VCaP (cell line): Measurements from ENCODE around the gene DVL3.

Source experiments
- H3K27ac ChIP-seq: fragments of 450-650 bp; 2 replicates; pipeline ENCODE4 v1.5.1; 2017
- TF ChIP-seq, protein P1 (sequence below): fragments of 450-650 bp; conservative IDR thresholded peaks from 2 replicates; pipeline ENCODE4 v1.5.1; 2017; ENCODE audit warnings: mild to moderate bottlenecking, moderate library complexity

DVL3 gene

DNA sequence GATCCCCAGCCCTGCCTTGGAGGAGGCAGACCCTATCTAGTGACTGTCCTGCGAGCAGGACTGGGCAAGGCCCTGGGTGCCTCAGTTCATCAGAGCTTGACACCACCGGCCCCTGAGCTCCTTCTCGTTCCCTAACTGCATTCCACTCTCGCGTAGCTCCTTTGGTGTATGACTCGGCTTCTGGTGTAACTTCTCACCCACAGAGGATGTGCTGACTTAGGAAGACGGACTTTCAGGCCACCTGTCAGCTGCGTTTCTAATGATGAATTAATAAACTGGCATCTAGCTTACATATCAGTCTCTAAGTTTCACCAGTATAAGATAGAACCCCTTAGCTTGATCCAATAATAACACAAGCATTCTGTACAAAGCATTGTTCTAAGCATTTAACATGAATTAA lies 48.3 kb downstream of the DVL3 start:
- TF ChIP-seq, protein P1, sequence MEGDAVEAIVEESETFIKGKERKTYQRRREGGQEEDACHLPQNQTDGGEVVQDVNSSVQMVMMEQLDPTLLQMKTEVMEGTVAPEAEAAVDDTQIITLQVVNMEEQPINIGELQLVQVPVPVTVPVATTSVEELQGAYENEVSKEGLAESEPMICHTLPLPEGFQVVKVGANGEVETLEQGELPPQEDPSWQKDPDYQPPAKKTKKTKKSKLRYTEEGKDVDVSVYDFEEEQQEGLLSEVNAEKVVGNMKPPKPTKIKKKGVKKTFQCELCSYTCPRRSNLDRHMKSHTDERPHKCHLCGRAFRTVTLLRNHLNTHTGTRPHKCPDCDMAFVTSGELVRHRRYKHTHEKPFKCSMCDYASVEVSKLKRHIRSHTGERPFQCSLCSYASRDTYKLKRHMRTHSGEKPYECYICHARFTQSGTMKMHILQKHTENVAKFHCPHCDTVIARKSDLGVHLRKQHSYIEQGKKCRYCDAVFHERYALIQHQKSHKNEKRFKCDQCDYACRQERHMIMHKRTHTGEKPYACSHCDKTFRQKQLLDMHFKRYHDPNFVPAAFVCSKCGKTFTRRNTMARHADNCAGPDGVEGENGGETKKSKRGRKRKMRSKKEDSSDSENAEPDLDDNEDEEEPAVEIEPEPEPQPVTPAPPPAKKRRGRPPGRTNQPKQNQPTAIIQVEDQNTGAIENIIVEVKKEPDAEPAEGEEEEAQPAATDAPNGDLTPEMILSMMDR = no peak
- H3K27ac ChIP-seq = no peak overlapping the region

DNA sequence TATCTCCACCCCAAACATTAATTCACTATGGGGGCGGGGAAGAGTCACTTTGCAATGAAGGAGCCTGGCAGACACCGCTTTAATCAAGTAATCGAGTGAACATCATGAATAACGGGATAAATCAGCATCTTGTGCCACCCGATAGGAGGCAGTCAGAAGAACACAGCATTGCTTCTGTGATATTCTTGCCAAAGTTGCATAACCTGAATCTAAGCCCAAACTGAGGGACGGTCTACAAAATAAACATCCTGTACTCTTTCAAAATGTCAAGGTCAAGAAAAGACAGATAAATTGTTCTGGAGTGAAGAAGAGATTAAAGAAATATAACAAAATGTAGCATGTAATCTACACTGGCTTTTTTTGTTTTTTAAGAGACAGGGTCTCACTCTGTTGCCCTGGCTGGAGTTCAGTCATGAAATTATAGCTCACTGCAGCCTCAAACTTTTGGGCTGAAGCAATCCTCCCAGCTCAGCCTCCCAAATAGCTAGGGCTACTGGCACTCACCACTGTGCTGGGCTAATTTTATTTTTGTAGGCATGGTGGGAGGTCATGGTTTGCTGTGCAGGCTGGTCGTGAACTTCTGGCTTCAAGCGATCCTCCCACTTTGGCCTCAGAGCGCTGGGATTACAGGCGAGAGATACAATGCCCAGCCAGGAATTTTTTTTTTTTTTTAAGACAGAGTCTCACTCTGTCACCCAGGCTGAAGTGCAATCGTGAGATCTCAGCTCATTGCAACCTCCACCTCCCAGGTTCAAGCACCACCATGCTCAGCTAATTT lies 54.2 kb downstream of the DVL3 start:
- H3K27ac ChIP-seq = no peak overlapping the region
- TF ChIP-seq, protein P1 = no peak

DNA sequence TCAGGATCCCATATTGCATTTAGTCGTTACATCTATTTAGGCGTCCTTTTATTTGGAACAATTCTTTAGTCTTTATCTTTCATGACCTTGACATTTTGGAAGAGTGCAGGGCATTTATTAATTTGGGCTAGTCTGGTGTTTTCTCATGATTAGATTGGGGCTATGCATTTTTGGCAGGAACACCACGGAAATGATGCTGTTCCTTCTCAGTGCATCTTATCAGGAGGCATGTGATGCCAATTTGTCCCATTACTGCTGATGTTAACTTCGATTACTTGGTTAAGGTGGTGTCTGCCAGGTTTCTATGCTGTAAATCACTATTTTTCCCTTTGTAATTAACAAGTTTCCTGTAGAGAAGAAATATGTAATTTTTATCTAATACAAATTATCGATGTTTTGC lies 56.1 kb downstream of the DVL3 start:
- H3K27ac ChIP-seq = no peak overlapping the region
- TF ChIP-seq, protein P1 = no peak

- H3K27ac ChIP-seq = no peak overlapping the region
- TF ChIP-seq, protein P1 = no peak
Observed at GRCh38 chr3:184211718-184212117, 56.5 kb downstream of the DVL3 start.

DNA sequence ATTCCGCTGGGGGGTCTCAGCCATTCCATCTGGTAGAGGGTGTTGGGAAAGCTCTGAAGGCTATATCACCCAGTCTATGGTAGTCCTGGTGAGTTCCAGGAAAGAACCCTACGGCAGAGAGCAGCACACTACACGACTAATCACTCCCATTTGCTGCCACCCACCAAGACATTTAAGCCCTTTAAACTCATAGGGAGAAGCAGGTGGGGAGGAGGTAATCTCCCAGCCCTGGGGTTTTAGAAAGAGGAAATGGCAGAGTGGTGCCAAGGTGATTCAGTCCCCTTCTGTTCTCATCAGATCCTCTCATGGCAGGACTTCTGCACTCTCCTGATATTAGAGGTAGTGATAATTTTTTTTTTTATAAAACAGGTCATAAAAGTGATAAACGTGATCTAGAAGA lies 63.6 kb downstream of the DVL3 start:
- H3K27ac ChIP-seq = no peak overlapping the region
- TF ChIP-seq, protein P1 = no peak

- TF ChIP-seq, protein P1 = no peak
- H3K27ac ChIP-seq = no peak overlapping the region
Observed at GRCh38 chr3:184222521-184222920, 67.3 kb downstream of the DVL3 start.
